Mammary epithelial cell (primary cell): Measurements from ENCODE around the gene THRAP3.

ENCODE experiments used
- EZH2 ChIP-seq: IDR thresholded peaks from 2 replicates; pipeline ENCODE4 v1.6.1; 2012; ENCODE audit warnings: low read length, inconsistent platforms, borderline replicate concordance
- TF ChIP-seq, protein P1 (sequence below), 2 donors: IDR thresholded peaks in 1 of 2; conservative IDR thresholded peaks in 1 of 2; 2 replicates each; pipeline ENCODE4 v1.5.1; 2011 to 2012; ENCODE audit warnings: inconsistent platforms in 2 of 2, low read length in 2 of 2, mild to moderate bottlenecking in 2 of 2, control low read depth in 1 of 2, low read depth in 1 of 2; ENCODE audit not compliant: insufficient read depth in 1 of 2; ENCODE audit errors: extremely low read depth in 1 of 2

DNA sequence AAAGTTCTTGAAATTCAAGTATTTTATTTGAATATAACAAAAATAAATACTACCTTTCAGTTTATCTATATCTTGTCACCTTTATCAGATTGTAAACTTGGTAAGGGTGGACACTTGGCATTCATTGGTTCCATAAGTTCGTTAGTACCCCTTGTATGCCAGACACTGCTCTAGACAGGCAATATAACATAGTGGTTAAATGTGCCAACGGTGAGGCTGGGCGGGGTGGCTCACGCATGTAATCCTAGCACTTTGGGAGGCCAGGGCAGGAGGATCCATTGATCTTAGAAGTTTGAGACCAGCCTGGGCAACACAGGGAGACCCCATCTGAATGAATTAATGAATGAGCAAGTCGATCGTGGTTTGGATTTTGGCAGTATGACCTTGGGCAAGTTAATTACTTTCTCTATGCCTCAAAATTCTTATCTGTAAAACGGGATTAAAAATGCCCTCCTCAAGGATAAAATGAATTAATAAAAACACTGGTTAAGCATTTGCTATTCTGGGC, 55.6 kb downstream of the THRAP3 start:
- no peak for TF ChIP-seq EZH2
- TF ChIP-seq, protein P1, sequence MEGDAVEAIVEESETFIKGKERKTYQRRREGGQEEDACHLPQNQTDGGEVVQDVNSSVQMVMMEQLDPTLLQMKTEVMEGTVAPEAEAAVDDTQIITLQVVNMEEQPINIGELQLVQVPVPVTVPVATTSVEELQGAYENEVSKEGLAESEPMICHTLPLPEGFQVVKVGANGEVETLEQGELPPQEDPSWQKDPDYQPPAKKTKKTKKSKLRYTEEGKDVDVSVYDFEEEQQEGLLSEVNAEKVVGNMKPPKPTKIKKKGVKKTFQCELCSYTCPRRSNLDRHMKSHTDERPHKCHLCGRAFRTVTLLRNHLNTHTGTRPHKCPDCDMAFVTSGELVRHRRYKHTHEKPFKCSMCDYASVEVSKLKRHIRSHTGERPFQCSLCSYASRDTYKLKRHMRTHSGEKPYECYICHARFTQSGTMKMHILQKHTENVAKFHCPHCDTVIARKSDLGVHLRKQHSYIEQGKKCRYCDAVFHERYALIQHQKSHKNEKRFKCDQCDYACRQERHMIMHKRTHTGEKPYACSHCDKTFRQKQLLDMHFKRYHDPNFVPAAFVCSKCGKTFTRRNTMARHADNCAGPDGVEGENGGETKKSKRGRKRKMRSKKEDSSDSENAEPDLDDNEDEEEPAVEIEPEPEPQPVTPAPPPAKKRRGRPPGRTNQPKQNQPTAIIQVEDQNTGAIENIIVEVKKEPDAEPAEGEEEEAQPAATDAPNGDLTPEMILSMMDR (conservative IDR thresholded peaks at IDR 0.05 in 1 of 2, IDR thresholded peaks at IDR 0.05 in 1 of 2; ENCODE audit: extremely low read depth in 1 of 2, insufficient read depth in 1 of 2, low read depth in 1 of 2, low read length in 2 of 2), result no peak
